MM.1S (cell line): ENCODE results near the gene EXOC2.

Experiments used
- DNase-seq: peaks from one replicate; pipeline ENCODE4 v3.0.0-alpha.2; 2015
- H2AFZ ChIP-seq: fragments of 300-600 bp; sonication (generic); 2 replicates; pipeline ENCODE4 v1.6.0; 2016; ENCODE audit warnings: antibody characterized with exemption, low read length
- H3F3A ChIP-seq: fragments of 300-600 bp; sonication (generic); 2 replicates; pipeline ENCODE4 v1.6.1; 2016; ENCODE audit warnings: mild to moderate bottlenecking, antibody characterized with exemption, low read length, moderate library complexity, mixed read lengths; ENCODE audit not compliant: insufficient read depth
- H3K27ac ChIP-seq: fragments of 300-600 bp; sonication (generic); 2 replicates; pipeline ENCODE4 v1.5.1; 2016; ENCODE audit warnings: mild to moderate bottlenecking, low read length
- H3K27me3 ChIP-seq: fragments of 300-600 bp; sonication (generic); replicated peaks from 2 replicates; pipeline ENCODE4 v1.6.0; 2016; ENCODE audit warnings: low read length; ENCODE audit not compliant: insufficient read depth
- H3K36me3 ChIP-seq: fragments of 300-600 bp; sonication (generic); replicated peaks from 2 replicates; pipeline ENCODE4 v1.6.1; 2016; ENCODE audit warnings: mild to moderate bottlenecking, low read length, mixed read lengths; ENCODE audit not compliant: insufficient read depth
- H3K4me1 ChIP-seq: fragments of 300-600 bp; sonication (generic); 2 replicates; pipeline ENCODE4 v1.6.1; 2016; ENCODE audit warnings: low read length, mixed read lengths
- H3K4me2 ChIP-seq: fragments of 300-600 bp; sonication (generic); 2 replicates; pipeline ENCODE4 v1.6.0; 2016; ENCODE audit warnings: low read depth, low read length
- H3K4me3 ChIP-seq: fragments of 300-600 bp; sonication (generic); 2 replicates; pipeline ENCODE4 v1.5.1; 2016; ENCODE audit warnings: low read length, mixed read lengths
- H3K79me2 ChIP-seq: fragments of 300-600 bp; sonication (generic); 2 replicates; pipeline ENCODE4 v1.6.1; 2016; ENCODE audit warnings: mixed run types, low read length, mixed read lengths
- H3K9ac ChIP-seq: fragments of 300-600 bp; sonication (generic); 2 replicates; pipeline ENCODE4 v1.6.1; 2016; ENCODE audit warnings: low read length, mixed read lengths
- H3K9me2 ChIP-seq: fragments of 300-600 bp; sonication (generic); replicated peaks from 2 replicates; pipeline ENCODE4 v1.6.1; 2016; ENCODE audit warnings: mild to moderate bottlenecking, low read length, mixed read lengths; ENCODE audit not compliant: insufficient read depth
- H3K9me3 ChIP-seq: fragments of 300-600 bp; sonication (generic); replicated peaks from 2 replicates; pipeline ENCODE4 v1.6.1; 2016; ENCODE audit warnings: mild to moderate bottlenecking, low read length, mixed read lengths; ENCODE audit not compliant: insufficient read depth
- H4K20me1 ChIP-seq: fragments of 300-600 bp; sonication (generic); 2 replicates; pipeline ENCODE4 v1.6.1; 2016; ENCODE audit warnings: mild to moderate bottlenecking, low read length, moderate library complexity, mixed read lengths; ENCODE audit not compliant: insufficient read depth
- EZH2 ChIP-seq: fragments of 300-600 bp; sonication (generic); optimal IDR thresholded peaks from 2 replicates; pipeline ENCODE3; 2017; ENCODE audit warnings: low read depth, mild to moderate bottlenecking, antibody characterized with exemption, low read length, mixed read lengths
- EZH2phosphoT487 ChIP-seq: fragments of 300-600 bp; sonication (generic); IDR thresholded peaks from 2 replicates; pipeline ENCODE4 v1.6.1; 2018; ENCODE audit warnings: antibody characterized with exemption, low read length
- TF ChIP-seq, protein P1 (sequence below): fragments of 300-600 bp; sonication (generic); IDR thresholded peaks from 2 replicates; pipeline ENCODE4 v1.5.1; 2016; ENCODE audit warnings: antibody characterized with exemption, low read length, mixed read lengths

EXOC2 gene

DNA sequence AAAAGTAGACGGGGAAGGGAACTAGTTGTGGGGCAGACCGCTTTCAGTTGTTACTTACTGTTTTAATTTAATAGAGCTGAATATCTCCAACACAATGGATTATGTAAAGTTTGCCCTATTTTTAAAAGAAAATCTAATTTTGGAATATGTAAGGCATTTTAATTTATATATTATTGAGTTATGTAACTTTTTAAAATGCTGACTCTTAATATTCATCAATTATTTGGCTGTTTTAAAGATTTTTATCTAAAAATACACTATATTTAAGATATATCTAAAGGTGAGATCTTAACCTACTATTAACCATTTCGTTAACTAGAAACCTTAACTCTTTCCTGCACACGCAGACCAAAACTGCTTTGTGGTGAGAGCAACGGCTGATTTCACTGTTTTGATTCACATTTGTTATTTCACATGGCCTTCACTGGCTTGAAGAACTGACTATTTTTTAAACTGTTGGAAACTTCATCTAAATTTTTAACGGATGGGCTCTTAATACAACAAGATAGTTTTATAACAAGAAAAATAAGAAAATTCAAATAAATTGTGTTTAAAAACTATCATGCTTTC, 123.9 kb downstream of the EXOC2 start:
- H3K9me2 ChIP-seq: no peaks in the 10 kb centered on the region
- H3K9me3 ChIP-seq: no peaks in the 10 kb centered on the region
- H3K79me2 ChIP-seq: no peaks in the 10 kb centered on the region
- H3K27ac ChIP-seq: no peak overlapping the region
- DNase-seq: no peak
- H3K36me3 ChIP-seq: no peaks in the 10 kb centered on the region
- no peak overlapping the region for H3K4me2 ChIP-seq
- H3F3A ChIP-seq: no peaks in the 10 kb centered on the region
- no peaks in the 10 kb centered on the region for H3K4me1 ChIP-seq
- no peaks in the 10 kb centered on the region for H4K20me1 ChIP-seq
- no peak overlapping the region for H3K9ac ChIP-seq
- no peak overlapping the region for H2AFZ ChIP-seq
- TF ChIP-seq EZH2 (no peak), EZH2phosphoT487 (no peak)
- TF ChIP-seq, protein P1, sequence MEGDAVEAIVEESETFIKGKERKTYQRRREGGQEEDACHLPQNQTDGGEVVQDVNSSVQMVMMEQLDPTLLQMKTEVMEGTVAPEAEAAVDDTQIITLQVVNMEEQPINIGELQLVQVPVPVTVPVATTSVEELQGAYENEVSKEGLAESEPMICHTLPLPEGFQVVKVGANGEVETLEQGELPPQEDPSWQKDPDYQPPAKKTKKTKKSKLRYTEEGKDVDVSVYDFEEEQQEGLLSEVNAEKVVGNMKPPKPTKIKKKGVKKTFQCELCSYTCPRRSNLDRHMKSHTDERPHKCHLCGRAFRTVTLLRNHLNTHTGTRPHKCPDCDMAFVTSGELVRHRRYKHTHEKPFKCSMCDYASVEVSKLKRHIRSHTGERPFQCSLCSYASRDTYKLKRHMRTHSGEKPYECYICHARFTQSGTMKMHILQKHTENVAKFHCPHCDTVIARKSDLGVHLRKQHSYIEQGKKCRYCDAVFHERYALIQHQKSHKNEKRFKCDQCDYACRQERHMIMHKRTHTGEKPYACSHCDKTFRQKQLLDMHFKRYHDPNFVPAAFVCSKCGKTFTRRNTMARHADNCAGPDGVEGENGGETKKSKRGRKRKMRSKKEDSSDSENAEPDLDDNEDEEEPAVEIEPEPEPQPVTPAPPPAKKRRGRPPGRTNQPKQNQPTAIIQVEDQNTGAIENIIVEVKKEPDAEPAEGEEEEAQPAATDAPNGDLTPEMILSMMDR: no peak
- no peaks in the 10 kb centered on the region for H3K27me3 ChIP-seq
- no peak overlapping the region for H3K4me3 ChIP-seq

DNA sequence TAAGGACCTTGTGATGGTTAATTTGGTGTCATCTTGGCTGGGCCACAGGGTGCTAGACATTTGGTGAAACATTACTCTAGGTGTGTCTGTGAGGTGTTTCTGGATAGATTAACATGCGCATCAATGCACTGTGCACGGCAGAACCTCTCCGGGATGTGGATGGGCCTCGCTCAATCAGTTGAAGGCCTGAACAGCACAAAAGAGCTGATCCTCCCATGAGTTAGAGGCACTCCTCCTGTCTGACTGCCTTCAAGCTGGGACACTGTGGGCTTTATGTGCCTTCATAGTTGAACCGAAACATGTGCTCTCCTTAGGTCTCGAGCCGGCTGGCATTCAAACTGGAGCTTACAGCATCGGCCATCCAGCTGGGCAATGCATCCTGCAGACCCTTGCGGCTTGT, 124.9 kb downstream of the EXOC2 start:
- H3K4me2 ChIP-seq: no peak overlapping the region
- H3K9ac ChIP-seq: no peak overlapping the region
- H2AFZ ChIP-seq: no peak overlapping the region
- no peak for DNase-seq
- no peak overlapping the region for H3K27ac ChIP-seq
- no peak for TF ChIP-seq EZH2phosphoT487
- no peak for TF ChIP-seq EZH2
- TF ChIP-seq, protein P1: no peak
- H3F3A ChIP-seq: no peaks in the 10 kb centered on the region
- H3K4me3 ChIP-seq: no peak overlapping the region
- H3K36me3 ChIP-seq: no peaks in the 10 kb centered on the region
- H3K9me3 ChIP-seq: no peaks in the 10 kb centered on the region
- H3K4me1 ChIP-seq: no peaks in the 10 kb centered on the region
- H4K20me1 ChIP-seq: no peaks in the 10 kb centered on the region
- H3K9me2 ChIP-seq: no peaks in the 10 kb centered on the region
- H3K27me3 ChIP-seq: no peaks in the 10 kb centered on the region
- no peaks in the 10 kb centered on the region for H3K79me2 ChIP-seq

DNA sequence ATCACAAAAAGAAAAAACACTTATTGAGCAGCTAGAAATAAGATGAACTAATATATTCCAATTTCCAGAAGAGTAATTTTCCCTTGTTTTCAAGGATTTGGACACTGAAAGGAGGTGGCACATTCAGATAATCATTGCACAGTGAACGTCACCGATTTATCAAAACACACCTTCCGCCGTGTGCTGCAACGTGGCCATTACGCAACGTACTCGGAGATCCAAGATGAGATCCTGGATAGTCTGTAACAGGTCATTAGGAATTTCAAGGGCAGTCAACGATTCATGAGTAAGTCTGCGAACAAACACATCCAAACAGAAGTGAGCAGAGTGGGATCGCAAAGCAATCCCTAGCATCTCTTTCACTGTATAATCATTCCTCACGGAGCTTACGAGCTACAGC, 129.1 kb downstream of the EXOC2 start:
- no peaks in the 10 kb centered on the region for H3K79me2 ChIP-seq
- no peak for TF ChIP-seq EZH2phosphoT487
- TF ChIP-seq, protein P1: no peak
- TF ChIP-seq EZH2: no peak
- H3K9me2 ChIP-seq: no peaks in the 10 kb centered on the region
- no peak overlapping the region for H3K4me2 ChIP-seq
- H3K4me3 ChIP-seq: no peak overlapping the region
- H3F3A ChIP-seq: no peaks in the 10 kb centered on the region
- no peak for DNase-seq
- no peaks in the 10 kb centered on the region for H3K9me3 ChIP-seq
- no peak overlapping the region for H2AFZ ChIP-seq
- H3K27me3 ChIP-seq: no peaks in the 10 kb centered on the region
- no peaks in the 10 kb centered on the region for H3K4me1 ChIP-seq
- no peaks in the 10 kb centered on the region for H3K36me3 ChIP-seq
- no peak overlapping the region for H3K9ac ChIP-seq
- no peak overlapping the region for H3K27ac ChIP-seq
- no peaks in the 10 kb centered on the region for H4K20me1 ChIP-seq
